DND-41 (cell line): ENCODE data around the gene RRAGB.

ENCODE experiments used
- ATAC-seq: fragments of 200-7000 bp; cut with Tn5 transposase; 3 replicates; pipeline ENCODE4 v1.9.1; 2021; ENCODE audit warnings: low read depth; ENCODE audit not compliant: insufficient read depth
- DNase-seq: peaks from one replicate; pipeline ENCODE4 v3.0.0-alpha.2; 2020
- H2AFZ ChIP-seq: 2 replicates; pipeline ENCODE4 v1.6.0; 2012; ENCODE audit warnings: low read depth, low read length
- H3K27ac ChIP-seq: 2 replicates; pipeline ENCODE4 v1.5.1; 2012; ENCODE audit warnings: low read length, inconsistent platforms
- H3K27me3 ChIP-seq: fragments of 200-600 bp; sonication (generic); 2 replicates; pipeline ENCODE4 v1.6.0; 2012; ENCODE audit warnings: low read length, mild to moderate bottlenecking, inconsistent platforms; ENCODE audit not compliant: insufficient read depth, poor library complexity
- H3K36me3 ChIP-seq: 2 replicates; pipeline ENCODE4 v1.5.1; 2012; ENCODE audit warnings: low read length, inconsistent platforms; ENCODE audit not compliant: insufficient read depth
- H3K4me1 ChIP-seq: 2 replicates; pipeline ENCODE4 v1.5.1; 2012; ENCODE audit warnings: mild to moderate bottlenecking, low read length; ENCODE audit not compliant: insufficient read depth
- H3K4me2 ChIP-seq: 2 replicates; pipeline ENCODE4 v1.6.0; 2012; ENCODE audit warnings: mild to moderate bottlenecking, moderate library complexity, low read length, inconsistent platforms; ENCODE audit not compliant: insufficient read depth
- H3K4me3 ChIP-seq, 2 experiments: fragments of 200-600 bp in 1 of 2; shearing (Covaris generic) in 1 of 2; 2 replicates each; pipeline ENCODE4 v1.5.1; 2012 to 2016; ENCODE audit warnings: inconsistent platforms in 2 of 2, low read length in 2 of 2, mild to moderate bottlenecking in 2 of 2, low read depth in 1 of 2, moderate library complexity in 1 of 2
- H3K79me2 ChIP-seq: 2 replicates; pipeline ENCODE4 v1.6.0; 2012; ENCODE audit warnings: low read length, inconsistent platforms; ENCODE audit not compliant: insufficient read depth
- H3K9ac ChIP-seq: 2 replicates; pipeline ENCODE4 v1.6.0; 2012; ENCODE audit warnings: low read depth, mild to moderate bottlenecking, inconsistent platforms, low read length, moderate library complexity
- H3K9me3 ChIP-seq: 2 replicates; pipeline ENCODE4 v1.5.1; 2012; ENCODE audit warnings: low read length, moderate library complexity, mild to moderate bottlenecking, inconsistent platforms; ENCODE audit not compliant: insufficient read depth, severe bottlenecking
- H4K20me1 ChIP-seq: 2 replicates; pipeline ENCODE4 v1.6.0; 2012; ENCODE audit warnings: low read length; ENCODE audit not compliant: insufficient read depth
- CTCF ChIP-seq: IDR thresholded peaks from 2 replicates; pipeline ENCODE4 v1.5.1; 2012; ENCODE audit warnings: borderline replicate concordance, low read length, moderate library complexity, mild to moderate bottlenecking; ENCODE audit not compliant: poor library complexity, severe bottlenecking; ENCODE audit errors: extremely low read depth
- EZH2 ChIP-seq: IDR thresholded peaks from 3 replicates; pipeline ENCODE4 v1.6.1; 2012; ENCODE audit warnings: borderline replicate concordance, low read depth, mild to moderate bottlenecking, moderate library complexity, low read length, inconsistent platforms; ENCODE audit not compliant: severe bottlenecking

Gene RRAGB

GRCh38 chrX:55787727-55788126 lies 70.2 kb downstream of the RRAGB start:
- no peak overlapping the region for H3K27ac ChIP-seq

GRCh38 chrX:55794405-55794804 lies 76.9 kb downstream of the RRAGB start:
- Histone ChIP-seq H3K36me3 (no peaks in the 10 kb centered on the region), H3K4me2 (no peak overlapping the region), H2AFZ (no peak overlapping the region), H4K20me1 (no peaks in the 10 kb centered on the region), H3K4me1 (no peaks in the 10 kb centered on the region), H3K9ac (no peak overlapping the region), H3K79me2 (no peaks in the 10 kb centered on the region), H3K27ac (no peak overlapping the region), H3K27me3 (no peaks in the 10 kb centered on the region), H3K4me3 (no peak overlapping the region), H3K9me3 (no peaks in the 10 kb centered on the region)
- ATAC-seq (no peak), DNase-seq (no peak)
- TF ChIP-seq EZH2 (no peak), CTCF (no peak)

More at GRCh38 chrX:55787727-55788126, 70.2 kb downstream of the RRAGB start:
- H3K4me3 ChIP-seq = no peak overlapping the region
- DNase-seq (no peak), ATAC-seq (no peak)
- no peaks in the 10 kb centered on the region for H4K20me1 ChIP-seq
- H3K4me1 ChIP-seq = no peaks in the 10 kb centered on the region
- H3K4me2 ChIP-seq = no peak overlapping the region
- H3K9ac ChIP-seq = no peak overlapping the region
- H2AFZ ChIP-seq = no peak overlapping the region
- TF ChIP-seq CTCF (no peak), EZH2 (no peak)
- no peaks in the 10 kb centered on the region for H3K27me3 ChIP-seq
- H3K9me3 ChIP-seq = no peaks in the 10 kb centered on the region
- no peaks in the 10 kb centered on the region for H3K79me2 ChIP-seq
- no peaks in the 10 kb centered on the region for H3K36me3 ChIP-seq

- ATAC-seq (no peak), DNase-seq (no peak)
- Histone ChIP-seq H3K4me1 (no peaks in the 10 kb centered on the region), H4K20me1 (no peaks in the 10 kb centered on the region), H3K9ac (no peak overlapping the region), H3K4me3 (no peak overlapping the region), H2AFZ (no peak overlapping the region), H3K27me3 (no peaks in the 10 kb centered on the region), H3K4me2 (no peak overlapping the region), H3K79me2 (no peaks in the 10 kb centered on the region), H3K27ac (no peak overlapping the region), H3K9me3 (no peaks in the 10 kb centered on the region), H3K36me3 (no peaks in the 10 kb centered on the region)
- no peak for TF ChIP-seq CTCF
- no peak for TF ChIP-seq EZH2
Observed at GRCh38 chrX:55796496-55796895, 78.9 kb downstream of the RRAGB start.

GRCh38 chrX:55801811-55802210 lies 84.3 kb downstream of the RRAGB start:
- no peaks in the 10 kb centered on the region for H3K79me2 ChIP-seq
- no peak overlapping the region for H3K4me3 ChIP-seq
- no peak for DNase-seq
- no peak overlapping the region for H3K27ac ChIP-seq
- H3K36me3 ChIP-seq = no peaks in the 10 kb centered on the region
- H4K20me1 ChIP-seq = no peaks in the 10 kb centered on the region
- H3K27me3 ChIP-seq = no peaks in the 10 kb centered on the region
- no peak for ATAC-seq
- no peak overlapping the region for H3K4me2 ChIP-seq
- no peak overlapping the region for H3K9ac ChIP-seq
- TF ChIP-seq CTCF (no peak), EZH2 (no peak)
- no peaks in the 10 kb centered on the region for H3K9me3 ChIP-seq
- no peak overlapping the region for H2AFZ ChIP-seq
- H3K4me1 ChIP-seq = no peaks in the 10 kb centered on the region
